NCI-H2196 (cell line): Measurements from ENCODE around the gene CABLES2.
A peak's percentile ranks its signal among the peaks of the same experiment; 100 is the strongest.

Source experiments
- DNase-seq: peaks from one replicate; lab custom pipeline; 2025; ENCODE audit not compliant: unreplicated experiment; lab: John Stamatoyannopoulos, UW

The CABLES2 gene, protein sequence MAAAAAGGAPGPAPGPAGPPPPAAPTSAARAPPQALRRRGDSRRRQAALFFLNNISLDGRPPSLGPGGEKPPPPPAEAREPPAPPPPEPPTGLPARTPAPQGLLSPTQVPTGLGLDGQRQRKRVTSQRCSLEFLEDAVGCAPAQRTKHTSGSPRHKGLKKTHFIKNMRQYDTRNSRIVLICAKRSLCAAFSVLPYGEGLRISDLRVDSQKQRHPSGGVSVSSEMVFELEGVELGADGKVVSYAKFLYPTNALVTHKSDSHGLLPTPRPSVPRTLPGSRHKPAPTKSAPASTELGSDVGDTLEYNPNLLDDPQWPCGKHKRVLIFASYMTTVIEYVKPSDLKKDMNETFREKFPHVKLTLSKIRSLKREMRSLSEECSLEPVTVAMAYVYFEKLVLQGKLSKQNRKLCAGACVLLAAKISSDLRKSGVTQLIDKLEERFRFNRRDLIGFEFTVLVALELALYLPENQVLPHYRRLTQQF

DNA sequence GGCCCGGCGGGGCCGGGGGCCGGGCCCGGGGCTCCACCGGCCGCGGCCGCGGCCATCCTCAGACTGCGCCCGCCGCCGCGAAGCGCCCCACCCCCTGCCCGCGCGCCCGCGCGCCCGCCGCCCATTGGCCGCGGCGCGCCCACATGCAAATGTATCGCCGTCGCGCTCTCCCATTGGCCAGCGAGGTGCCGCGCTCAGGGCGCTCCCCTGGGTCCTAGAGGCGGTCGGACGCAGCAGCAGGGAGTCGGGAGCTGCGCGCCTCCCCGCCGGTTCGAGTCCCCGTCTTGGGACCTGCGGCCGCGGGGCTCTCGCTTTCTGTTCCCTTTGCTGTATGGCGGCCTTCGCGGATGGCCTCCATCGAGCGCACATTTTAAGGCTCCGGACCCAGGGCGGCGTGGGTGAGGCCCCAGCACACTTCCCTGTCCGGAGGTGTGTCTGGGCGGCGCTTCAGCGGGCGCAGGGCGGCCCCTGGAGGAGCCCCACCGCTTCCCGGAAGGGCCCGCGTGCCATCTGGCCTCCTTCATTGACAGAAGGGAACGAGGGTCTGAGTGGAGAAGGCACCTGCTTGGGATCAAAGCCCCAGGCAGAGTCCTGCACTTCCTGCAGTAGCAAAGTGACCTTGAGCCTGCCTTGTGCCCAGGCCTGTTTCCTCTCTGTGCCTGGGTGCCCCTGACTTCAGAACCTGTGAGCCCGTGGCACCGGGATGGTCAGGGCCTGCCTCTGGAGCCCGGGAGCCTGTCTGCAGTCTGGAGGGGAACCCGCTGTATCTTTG is at the start of gene CABLES2:
Gene CABLES2 (minus strand): TSS at position 65 of the 772 bp plus-strand sequence. CDS start 9 bp downstream, at position 56.
- peak; percentile 94 for DNase-seq

DNA sequence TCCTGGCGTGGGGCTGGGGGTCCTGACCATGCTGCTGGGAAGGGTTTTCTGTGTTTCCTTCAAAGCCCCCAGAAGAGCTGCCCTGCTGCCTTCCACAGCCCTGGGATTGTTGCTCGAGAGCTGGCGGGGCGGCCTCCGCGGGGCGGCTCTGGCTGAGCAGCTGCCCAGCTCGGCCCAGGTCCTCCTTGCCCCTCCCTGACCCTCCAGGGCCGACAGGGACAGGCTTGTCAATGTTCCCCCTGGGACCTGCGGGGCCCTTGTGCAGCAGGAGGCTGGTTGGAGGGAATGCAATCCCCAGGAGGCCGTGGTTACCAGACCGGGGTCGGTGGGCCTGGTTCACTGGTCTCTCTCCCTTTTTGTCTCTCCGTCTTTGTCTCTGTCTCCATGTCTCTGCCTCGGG is 48.8 kb upstream of the CABLES2 start:
- no peak for DNase-seq

- DNase-seq = no peak
Observed at GRCh38 chr20:62454904-62455636, 48.0 kb upstream of the CABLES2 start.

- DNase-seq = no peak
Observed at GRCh38 chr20:62453186-62453808, 46.2 kb upstream of the CABLES2 start.

DNA sequence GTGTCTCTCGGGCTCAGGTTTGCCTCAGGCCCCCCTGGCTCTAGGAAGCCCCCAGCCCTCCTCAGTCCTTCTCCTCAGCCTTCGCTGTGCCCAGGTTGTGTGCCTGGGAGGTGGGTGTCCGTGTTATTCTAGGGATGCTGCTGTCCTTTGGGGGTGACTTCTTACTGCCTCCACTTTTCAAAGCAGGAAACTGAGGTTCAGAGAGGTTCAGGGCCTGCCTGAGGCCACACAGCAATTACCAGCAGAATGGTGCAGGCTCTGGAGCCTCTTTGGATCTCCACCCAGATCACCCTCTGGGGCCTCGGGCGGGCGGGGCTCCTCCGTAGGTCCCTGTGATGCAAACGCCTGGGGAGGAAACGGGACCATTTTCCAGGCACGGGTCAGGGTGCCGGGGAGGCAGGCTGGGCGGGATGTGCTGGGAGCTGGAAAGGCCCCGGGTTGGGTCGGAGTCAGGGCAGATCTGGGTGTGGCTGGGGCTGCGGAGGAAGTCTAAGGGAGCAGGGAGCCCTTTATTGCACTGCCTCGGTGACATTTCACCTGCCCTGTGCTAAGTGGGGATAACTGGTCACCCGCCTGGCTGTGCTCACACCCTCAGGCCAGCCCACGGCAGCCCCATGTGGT is 45.5 kb upstream of the CABLES2 start:
- no peak for DNase-seq

DNA sequence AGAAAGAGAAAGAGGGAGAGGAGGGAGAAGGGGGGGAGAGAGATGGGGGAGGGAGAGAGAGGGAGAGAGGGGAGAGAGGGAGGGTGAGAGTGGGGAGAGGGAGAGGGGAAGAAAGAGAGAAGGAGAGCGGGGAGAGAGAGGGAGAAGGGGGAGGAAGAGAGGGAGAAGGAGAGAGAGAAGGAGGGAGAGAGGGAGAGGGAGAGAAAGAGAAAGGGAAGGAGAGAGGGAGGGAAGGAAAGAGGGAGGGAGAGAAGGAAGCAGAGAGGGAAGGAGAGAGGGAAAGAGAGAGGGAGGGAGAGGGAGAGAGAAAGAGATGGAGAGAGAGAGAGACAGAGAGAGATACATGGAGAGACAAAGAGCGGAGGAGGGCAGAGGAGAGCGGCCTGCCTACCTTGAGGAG is 44.9 kb upstream of the CABLES2 start:
- DNase-seq = no peak

- no peak for DNase-seq
Observed at GRCh38 chr20:62451156-62451767, 44.2 kb upstream of the CABLES2 start.

GRCh38 chr20:62449951-62450691 is 43.0 kb upstream of the CABLES2 start:
- DNase-seq = no peak

DNA sequence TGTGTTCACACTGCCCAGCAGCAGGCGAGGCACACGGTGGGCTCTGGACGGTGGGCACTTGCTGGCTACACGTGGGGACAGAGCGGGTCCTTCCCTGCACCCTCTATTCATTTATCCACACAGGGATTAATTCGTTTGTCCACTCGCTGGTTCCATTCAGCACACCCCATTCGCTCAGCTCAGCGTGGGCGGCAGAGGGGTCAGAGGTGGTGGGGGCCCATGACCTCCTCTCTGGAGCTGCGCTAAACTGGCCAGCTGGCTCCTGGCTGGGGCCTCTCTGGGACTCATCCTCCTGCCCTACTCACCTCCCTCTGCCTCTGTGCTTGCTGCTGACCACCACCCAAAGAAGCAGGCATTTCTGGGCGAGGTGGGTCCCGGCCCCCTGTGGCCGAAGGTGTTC is 41.7 kb upstream of the CABLES2 start:
- DNase-seq = no peak

DNA sequence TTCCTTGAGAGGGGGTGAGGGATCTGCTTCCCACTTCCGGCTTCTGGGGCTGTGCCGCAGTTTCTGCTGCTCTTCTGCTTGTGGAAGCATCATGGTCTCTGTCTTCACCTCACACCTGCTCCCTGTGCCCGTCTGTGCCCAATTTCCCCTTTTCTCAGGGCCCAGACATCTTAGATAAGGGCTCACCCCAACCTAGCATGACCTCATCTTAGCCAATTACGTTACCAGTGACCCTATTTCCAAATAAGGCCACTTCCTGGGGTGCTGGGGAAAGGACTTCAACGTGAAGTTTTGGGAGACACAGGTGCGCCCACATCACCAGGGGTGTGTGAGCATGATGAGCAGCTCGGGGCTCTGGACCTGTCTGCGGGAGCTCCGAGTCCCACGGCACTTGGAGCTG is 41.0 kb upstream of the CABLES2 start:
- DNase-seq = no peak

DNA sequence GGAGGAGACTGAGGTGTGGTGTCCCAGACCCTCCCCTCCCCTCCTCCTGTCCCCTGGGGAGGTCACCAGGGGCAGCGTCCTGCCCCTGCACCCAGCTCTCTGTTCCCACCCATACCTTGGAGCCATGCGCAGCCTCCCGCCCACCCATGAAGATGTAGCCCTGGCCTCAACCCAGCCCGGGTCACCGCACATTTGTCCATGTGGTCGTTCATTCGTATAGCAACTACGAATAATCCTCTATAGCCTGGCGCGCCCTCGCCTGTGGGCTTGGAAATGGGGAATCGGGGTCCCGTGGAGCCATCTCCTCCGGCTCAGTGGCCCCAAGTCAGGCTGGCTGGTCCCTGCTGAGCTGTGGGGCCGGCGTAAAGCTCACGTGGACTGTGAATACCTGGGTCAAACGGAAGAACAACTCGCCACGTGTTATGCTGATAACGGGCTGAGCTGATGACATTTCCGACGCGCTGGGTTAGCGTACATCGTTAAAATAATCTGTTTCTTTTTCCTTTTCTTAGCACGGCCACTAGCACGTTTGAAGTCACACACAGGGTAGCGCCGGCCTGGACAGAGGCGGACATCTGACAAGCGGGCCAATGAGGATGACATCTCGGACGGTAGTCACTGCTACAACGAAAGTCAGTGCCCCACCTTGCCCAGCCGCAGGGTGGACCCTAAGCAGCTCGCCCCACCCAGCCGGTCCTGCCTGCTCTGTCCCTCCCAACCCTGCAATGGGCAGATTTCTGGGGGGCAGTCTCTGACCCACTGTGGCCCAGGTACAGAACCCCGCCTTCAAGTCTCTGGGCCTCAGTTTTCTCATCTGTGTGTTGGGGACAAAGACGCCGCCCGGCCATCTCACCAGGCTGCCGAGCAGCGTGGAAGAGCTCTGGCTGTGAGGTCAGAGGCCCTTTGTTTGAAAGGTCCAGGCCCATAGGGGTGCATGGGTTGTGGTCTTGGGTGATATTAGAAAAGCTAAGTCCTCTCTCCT is 40.1 kb upstream of the CABLES2 start:
- DNase-seq = no peak

DNA sequence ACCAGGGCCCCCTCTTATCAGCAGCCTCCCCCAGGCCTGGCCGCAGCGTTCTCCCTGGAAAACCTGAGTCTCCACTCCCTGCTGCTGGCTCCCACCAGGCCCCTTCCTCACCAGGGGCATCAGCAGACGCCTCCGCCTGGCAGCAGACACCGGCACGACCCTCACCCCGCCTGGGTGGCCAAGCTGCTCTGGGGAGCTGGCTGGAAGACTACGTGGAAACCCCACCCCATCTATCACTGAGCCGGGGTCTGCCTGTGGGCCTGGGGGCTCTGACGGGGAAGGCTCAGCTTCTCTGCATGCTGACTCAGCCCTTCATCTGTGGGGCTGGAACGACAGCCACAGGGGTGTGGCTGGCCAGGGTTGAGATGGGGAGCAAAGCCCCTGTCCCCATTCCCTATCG is 39.4 kb upstream of the CABLES2 start:
- no peak for DNase-seq

DNA sequence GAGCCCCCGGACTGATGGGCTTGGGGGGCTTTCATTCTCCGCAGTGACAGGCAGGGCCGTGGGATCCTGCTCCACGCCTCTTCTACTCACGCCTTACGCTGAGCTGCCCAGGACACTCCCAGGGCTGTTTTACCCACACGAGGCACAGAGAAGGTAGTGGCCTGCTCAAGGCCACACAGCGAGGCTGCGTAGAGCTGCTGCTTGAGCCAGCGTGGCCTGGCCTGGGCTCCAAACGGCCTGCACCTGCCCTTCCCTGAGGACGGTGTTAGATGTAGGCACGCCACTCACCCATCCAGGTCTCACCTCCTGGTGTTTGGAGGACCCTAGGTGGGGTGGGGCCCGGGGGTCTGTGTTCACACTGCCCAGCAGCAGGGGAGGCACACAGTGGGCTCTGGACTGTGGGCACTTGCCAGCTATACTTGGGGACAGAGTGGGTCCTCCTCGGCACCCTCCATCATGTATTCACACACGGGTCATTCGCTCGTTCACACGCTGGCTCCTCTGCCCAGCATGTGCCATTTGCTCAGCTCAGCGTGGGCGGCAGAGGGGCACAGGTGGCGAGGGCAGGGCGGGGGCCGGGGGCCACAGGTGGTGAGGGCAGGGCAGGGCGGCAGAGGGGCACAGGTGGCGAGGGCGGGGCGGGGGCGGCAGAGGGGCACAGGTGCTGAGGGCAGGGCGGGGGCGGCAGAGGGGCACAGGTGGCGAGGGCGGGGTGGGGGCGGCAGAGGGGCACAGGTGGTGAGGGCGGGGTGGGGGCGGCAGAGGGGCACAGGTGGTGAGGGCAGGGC is 38.7 kb upstream of the CABLES2 start:
- DNase-seq = no peak

- no peak for DNase-seq
Observed at GRCh38 chr20:62444286-62444685, 37.2 kb upstream of the CABLES2 start.

GRCh38 chr20:62441987-62442539 is 35.0 kb upstream of the CABLES2 start:
- DNase-seq = no peak

GRCh38 chr20:62439218-62439617 is 32.1 kb upstream of the CABLES2 start:
- DNase-seq = peak; percentile 16

GRCh38 chr20:62437927-62438326 is 30.8 kb upstream of the CABLES2 start:
- peak; percentile 67 for DNase-seq
